ENCODE results near the gene BROX. TPM values are rescaled to one million over a fixed set of nuclear protein-coding genes. Genes with fewer than 3 reads are reported as not detected.

The BROX gene
- total RNA-seq, 1 experiment from 2014 or later: 74.5 TPM

DNA sequence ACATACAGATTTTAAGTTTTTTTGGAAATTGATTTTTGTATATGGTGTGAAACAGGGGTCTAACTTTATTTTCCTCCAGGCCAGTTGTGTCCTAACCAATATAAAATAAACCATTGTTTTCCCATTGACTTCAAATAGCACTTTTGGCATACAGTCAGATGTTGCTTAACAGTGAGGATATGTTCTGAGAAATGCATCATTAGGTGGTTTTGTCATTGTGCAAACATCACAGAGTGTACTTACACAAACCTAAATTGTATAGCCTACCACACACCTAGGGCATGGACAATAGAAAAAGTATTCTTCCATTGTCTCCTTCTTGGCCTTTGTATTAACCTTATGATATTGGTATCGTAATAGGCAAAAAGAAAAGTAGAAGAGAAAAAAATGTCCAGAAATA lies 65.1 kb downstream of the BROX start:
- DNase-seq (ENCODE audit: low read depth): no peak

GRCh38 chr1:222777977-222778376 lies 65.6 kb downstream of the BROX start:
- no peak for DNase-seq (ENCODE audit: low read depth)

DNA sequence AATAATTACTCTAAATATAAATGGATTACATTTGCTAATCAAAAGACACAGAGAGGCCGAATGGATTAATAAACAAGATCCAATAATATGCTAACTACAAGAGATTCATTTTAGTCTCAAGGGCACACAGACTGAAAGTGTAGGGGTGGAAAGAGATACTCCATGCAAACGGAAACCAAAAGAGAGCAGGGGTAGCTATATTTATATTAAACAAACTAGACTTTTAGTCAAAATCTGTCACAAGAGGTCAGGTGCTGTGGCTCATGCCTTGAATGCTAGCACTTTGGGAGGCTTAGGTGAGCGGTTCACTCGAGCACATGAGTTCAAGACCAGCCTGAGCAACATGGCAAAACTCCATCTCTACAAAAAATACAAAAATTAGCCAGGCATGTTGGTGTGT lies 68.9 kb downstream of the BROX start:
- no peak for DNase-seq (ENCODE audit: low read depth)

DNA sequence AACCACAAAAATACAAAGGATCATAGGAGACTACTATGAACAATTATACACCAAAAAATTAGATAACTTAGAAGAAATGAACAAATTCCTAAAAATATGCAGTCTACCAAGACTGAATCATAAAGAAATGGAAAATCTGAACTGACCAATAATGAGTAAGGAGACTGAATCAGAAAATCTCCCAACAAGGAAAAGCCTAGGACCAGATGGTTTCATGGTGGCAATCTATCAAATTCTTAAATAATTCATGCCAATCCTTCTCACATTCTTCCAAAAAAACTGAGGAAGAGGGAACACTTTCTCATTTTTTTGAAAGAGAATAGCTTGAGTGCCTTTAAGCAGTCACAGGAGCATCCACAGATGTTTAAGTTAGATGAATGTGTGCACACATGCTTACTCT lies 70.7 kb downstream of the BROX start:
- no peak for DNase-seq (ENCODE audit: low read depth)

GRCh38 chr1:222784371-222784770 lies 72.0 kb downstream of the BROX start:
- DNase-seq (ENCODE audit: low read depth): no peak

Other genes starting within 250 kb of the BROX start
- 0.29 and 1.4 TPM in 2 replicates for gene HHIPL2, start 164.5 kb upstream of the BROX start, total RNA-seq (2014; rRNA removed; shearing (Covaris generic))
- gene TAF1A, start 122.6 kb upstream of the BROX start, total RNA-seq (2014; rRNA removed; shearing (Covaris generic)): 15.7 and 17.4 TPM in 2 replicates
- gene MIA3, start 94.5 kb upstream of the BROX start, total RNA-seq (2014; rRNA removed; shearing (Covaris generic)): 22.7 and 25.5 TPM in 2 replicates
- gene AIDA, start 73 bp upstream of the BROX start, total RNA-seq (2014; rRNA removed; shearing (Covaris generic)): 37.0 and 44.3 TPM in 2 replicates
- gene FAM177B, start 24.6 kb downstream of the BROX start, total RNA-seq (2014; rRNA removed; shearing (Covaris generic)): not detected in 2 replicates
- gene DISP1, start 102.5 kb downstream of the BROX start, total RNA-seq (2014; rRNA removed; shearing (Covaris generic)): 4.1 and 4.2 TPM in 2 replicates

All from RPMI7951 (cell line).